ENCODE data around the gene RTP1.
"Not testable (repeated sequence)": the region's sequence is repeated elsewhere in the genome, so short reads cannot be mapped to it uniquely, and the experiment has no call there.

Gene RTP1

DNA sequence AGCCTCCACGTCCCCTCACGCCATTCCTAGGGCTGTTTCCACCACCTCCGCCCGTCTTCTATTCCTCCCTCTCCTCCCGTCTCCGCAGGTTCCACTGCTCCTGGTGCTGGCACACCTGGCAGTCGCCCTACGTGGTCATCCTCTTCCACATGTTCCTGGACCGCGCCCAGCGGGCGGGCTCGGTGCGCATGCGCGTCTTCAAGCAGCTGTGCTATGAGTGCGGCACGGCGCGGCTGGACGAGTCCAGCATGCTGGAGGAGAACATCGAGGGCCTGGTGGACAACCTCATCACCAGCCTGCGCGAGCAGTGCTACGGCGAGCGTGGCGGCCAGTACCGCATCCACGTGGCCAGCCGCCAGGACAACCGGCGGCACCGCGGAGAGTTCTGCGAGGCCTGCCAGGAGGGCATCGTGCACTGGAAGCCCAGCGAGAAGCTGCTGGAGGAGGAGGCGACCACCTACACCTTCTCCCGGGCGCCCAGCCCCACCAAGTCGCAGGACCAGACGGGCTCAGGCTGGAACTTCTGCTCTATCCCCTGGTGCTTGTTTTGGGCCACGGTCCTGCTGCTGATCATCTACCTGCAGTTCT is 2.3 kb downstream of the RTP1 start:
- not testable (repeated sequence) for DNase-seq

DNA sequence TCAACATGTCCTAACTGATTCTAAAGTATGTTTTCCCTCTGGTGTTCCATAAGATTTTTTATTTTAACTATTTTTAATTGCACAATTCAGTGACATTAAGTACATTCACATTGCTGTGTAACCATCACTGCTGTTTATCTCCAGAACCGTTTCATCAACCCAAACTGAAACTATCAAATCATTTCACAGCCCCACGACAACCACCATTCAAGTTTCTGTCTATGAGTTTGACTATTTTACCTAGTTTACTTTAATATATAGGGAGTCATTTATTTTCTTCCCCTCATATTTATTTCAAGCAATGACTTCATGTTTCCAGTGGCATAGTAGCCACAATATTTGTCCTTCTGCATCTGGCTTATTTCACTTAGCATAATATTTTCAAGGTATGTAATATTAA is 8.4 kb downstream of the RTP1 start:
- DNase-seq: no peak

DNA sequence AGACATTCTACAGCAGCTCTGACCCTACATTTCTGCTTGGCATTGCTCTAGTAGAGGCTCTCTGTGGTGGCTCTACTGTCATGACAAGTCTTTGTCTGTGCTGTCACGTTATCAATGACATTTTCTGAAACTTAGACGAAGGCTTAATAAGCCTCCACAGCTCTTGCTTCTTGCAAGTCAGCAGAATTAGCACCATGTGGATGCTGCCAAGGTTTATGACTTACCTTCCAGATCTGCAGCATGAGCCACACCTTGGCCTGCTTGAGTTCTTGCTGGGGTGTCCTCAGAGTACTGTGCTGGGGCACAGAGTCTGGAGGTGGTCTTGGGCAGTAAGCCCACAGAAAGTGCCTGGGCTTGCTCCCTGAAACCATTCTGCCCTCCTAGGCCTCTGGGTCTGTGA is 9.8 kb downstream of the RTP1 start:
- DNase-seq: no peak

- no peak for DNase-seq
These were observed 10.3 kb downstream of the RTP1 start for GRCh38 chr3:187207624-187208023.

DNA sequence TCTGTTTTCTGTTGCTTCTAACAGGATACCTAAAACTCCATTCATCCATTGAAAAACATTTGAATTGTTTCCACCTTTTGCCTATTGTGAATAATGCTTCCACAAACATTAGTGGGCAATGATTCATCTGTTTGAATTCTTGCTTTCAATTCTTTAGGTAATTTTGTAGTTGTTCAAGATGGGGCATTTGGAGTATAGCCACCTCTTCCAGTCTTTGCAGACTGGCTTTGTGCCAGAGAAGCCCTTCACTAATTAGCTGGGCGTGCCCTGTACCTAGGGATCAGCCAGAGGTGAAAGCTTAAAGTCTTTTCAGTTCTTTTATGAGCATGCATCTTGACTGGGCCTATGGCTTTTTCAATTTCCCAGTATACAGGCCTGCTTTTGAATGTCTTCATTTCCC is 10.9 kb downstream of the RTP1 start:
- DNase-seq: no peak

- no peak for DNase-seq
These were observed 12.2 kb downstream of the RTP1 start for GRCh38 chr3:187209491-187209890.

DNA sequence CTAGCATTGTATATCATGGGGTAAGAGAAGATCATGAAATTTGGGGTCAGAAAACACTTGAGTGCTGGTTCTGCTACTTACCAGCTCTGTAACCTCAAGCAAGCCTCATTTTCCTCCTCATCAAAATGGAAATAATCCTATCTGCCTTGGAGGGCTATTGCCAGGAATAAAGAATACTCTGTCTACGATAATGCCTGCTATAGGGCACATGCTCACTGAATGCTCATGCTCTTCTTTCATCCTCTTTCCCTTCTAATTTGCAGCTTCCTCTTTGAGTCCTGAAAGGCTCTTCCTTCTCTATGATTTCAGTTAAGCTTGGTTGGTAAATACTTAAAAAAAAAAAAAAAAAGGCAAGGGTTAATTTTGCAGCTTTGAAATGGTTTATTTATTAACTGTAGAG is 12.8 kb downstream of the RTP1 start:
- DNase-seq: no peak

DNA sequence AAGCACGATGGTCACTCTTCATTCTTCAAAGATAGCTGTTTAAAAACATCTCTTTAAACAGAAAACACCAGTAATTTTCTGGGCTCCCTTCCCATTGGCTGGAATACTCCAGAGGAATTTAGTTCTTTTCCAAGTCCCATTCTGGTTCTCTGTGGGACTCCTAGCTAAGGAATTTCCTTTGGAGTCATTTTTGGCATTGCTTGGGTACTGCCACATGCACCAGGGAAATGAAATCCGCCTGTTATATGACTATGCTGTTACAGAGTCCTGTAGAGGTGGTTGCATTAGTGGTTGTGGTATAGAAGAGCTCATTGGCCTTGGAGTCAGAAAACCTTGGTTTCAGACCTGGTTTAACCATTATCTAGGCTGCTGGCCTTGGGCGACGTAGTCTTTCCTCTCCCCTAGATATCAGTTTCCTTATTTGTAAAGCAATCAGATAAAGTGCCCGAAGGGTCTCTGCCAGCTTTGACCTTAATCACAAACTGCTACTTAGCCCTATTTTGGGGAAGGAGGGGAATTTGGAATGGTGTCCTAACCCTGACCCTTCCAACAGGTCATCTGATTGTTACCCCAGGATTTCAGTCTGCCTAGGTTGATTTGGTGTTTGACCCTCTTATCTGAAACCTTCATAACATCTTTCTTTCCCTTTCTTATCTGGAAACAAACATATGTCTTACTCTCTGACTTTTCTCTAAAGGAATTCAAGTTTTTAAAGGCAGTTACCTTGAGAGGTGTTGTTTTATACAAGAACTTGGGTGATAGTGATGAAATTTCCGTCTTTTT is 13.4 kb downstream of the RTP1 start:
- no peak for DNase-seq

GRCh38 chr3:187211532-187212195 is 14.4 kb downstream of the RTP1 start:
- no peak for DNase-seq

DNA sequence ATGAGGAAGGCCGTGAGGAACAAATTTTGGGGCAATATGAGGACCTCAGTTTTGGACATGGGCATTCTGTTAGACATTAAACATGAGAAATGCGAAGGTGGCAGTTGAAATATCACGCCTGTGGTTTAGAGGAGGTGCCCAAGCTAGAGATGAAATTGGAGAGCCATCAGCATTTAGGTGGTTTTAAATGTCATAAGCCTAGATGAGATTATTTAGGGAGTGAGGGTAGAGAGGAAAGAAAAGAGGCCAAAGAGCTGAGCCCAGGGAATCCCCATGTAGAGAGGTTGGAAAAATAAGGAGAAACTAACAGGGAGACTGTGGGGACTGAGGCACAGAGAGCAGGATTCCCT is 14.9 kb downstream of the RTP1 start:
- DNase-seq: no peak

DNA sequence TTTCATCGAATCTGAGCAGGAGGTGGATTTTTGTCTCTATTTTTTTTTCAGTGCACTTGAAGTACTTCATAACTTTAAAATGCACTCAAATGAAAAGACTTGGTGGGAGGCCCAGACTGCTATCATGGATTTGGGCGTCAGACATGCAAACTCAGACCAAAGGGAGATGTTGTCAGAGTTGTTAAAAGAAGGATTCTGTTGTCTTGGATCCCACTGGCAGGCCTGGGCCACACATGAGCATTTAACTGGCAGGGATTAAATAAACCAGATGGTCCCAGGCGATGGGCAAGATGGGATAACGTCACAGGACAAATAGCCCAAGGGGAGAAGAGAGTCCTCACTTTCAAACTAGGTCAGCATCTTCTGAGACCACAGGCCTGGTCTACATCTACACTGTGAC is 15.4 kb downstream of the RTP1 start:
- DNase-seq: no peak

DNA sequence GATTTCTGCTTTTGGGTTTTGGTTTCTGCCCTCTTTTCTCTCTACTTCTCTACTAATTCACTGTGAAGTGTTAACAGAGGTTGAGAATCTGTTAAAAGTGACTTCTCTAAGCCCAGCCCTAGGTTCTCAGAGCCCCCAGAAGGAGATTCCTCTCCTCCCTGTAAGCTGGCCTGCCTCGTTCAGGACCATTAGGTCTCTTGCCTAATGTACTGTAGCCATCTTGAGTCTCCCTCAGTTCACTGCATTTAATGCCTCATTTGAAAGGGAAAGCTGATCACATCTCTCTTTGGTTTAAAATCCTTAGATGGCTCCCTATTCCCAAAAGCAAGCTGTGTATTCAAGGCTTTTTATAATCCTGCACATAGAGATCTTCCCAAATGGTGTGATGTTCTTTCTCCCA is 16.3 kb downstream of the RTP1 start:
- DNase-seq: no peak

DNA sequence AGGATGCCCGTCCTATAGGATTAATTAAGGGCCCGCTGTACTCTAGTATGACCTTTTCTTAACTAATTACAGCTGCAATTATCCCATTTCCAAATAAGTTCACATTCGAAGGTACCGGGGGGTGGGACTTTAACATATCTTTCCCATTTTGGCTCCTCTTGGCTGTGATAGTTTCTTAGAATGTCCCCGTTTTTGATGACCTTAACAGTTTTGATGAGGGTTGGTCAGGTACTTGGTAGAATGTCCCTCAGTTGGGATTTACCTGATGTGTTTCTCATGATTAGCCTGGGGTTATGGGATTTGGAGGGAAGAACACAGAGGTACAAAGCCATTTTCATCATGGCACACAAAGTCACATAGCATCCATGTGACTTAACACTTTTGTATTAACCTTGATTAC is 18.2 kb downstream of the RTP1 start:
- DNase-seq: no peak

DNA sequence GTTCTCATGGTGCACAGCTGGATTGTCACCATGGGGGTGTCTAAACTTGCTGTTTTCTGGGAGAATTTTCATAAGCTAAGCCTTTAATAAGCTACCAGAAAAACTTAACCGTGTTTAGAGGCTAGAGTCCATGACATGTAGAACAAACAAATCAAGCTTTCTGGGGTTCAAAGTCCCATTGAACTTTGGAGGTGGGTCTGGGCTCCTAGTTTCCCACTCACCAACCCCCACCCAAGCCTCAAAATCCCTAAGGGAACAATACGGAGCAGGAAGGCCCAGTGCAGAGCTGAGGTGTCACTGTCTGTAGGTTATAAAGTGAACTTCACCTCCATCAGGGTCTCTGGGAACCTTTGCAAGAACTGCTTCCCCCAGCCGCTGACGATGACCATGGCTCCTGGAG is 25.5 kb downstream of the RTP1 start:
- DNase-seq: no peak

DNA sequence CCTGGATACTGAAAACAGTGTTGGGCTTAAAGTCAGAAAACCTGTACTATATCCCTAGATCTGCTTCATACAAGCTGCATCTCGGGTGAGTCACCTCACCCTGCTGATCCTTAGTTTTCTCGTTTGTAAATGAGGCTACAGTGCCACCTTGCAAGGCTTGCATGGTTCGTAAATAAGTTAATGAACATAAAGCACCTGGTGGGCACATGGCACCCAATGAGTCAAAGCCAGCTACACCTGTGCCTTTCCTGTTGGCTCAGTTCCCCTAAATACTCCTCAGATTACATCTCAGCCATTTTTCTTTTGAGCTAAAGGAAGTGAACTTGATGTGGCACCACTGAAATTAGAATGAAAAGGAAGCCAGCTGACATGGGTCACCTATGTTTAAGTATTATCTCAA is 26.5 kb downstream of the RTP1 start:
- no peak for DNase-seq

DNA sequence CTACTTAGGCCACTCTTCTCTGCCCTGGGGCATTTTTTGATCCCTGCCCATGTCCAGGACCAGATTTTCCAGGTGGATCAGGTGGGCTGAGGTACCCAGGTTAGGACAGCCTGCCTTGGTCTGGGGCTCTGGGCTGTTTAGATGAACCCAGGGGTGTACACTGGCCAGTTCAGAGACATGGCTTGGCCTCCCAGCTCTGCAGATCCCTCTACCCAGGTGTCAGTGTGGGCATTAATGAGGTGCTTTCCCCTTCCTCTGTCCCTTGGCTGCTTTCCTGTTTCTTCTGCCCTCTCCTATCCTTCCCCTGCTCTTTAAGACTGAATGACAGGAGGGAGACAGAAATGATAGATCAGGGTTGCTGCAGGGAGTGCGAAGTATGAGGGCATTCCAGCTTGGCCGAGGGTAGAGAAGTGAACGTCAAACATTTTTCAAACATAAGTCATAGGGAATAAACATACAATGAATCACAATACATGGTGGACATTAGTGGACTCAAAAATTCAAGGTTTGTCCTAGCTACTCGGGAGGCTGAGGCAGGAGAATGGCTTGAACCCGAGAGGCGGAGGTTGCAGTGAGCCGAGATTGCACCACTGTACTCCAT is 30.5 kb downstream of the RTP1 start:
- no peak for DNase-seq

DNA sequence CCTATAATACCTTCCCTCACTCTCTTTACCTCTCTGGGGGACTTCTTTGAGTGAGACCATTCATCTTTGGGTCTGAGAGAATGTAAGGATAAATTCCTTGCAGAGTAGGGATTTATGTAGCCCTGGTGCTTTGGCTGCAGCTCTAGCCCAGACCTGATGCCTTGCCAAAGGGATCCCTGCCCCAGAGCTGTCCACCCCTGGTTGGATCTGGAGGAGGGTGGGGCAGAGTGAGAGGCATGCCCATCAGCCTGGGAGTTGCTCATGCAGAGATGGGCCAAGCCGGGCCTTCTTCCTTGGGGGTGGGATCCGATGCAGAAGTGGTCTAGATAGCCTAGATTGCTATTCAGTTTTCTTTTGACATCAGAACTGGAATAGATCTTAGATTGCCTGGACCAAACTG is 31.5 kb downstream of the RTP1 start:
- DNase-seq: no peak

GRCh38 chr3:187230011-187230410 is 32.7 kb downstream of the RTP1 start:
- no peak for DNase-seq

DNA sequence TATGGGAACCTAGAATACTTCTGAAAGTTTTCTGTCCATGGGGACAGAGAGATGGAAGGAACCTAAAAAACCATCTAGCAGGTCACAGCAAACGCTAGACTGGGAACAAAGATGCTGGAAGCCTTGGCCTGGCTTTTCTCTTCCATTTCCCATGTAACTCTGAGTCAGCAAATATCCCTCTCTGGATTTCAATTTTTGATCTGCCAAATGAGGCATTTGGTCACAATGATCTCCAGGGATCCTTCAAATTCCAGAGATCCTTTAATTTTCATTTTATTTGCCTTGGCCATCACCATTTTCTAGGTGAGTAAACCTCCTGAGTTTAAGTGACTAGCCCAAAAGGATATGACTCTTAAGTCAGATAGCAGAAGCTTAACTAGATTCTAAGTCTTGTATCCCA is 39.7 kb downstream of the RTP1 start:
- DNase-seq: no peak

GRCh38 chr3:187237741-187238140 is 40.5 kb downstream of the RTP1 start:
- DNase-seq: no peak

GRCh38 chr3:187238239-187238638 is 41.0 kb downstream of the RTP1 start:
- DNase-seq: no peak

- DNase-seq: not testable (repeated sequence)
These were observed 41.5 kb downstream of the RTP1 start for GRCh38 chr3:187238835-187239234.

DNA sequence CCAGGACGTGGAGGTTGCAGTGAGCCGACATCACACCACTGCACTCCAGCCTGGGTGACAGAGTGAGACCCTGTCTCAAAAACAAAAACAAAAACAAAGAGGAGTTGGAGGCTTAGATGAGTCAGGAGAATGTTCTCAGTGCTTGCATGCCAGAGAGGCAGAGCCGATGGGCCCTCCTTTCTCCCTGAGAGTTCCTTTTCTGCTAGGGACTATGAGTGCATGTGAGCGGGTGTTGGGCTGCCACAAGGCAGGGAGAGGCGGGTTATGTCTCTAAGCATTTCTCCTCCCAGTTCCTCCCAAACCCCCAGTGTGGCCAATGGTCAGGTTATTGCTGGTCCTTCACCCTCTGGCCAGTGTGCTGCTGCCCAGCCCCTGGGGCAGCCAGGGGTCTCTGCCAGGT is 45.1 kb downstream of the RTP1 start:
- no peak for DNase-seq

DNA sequence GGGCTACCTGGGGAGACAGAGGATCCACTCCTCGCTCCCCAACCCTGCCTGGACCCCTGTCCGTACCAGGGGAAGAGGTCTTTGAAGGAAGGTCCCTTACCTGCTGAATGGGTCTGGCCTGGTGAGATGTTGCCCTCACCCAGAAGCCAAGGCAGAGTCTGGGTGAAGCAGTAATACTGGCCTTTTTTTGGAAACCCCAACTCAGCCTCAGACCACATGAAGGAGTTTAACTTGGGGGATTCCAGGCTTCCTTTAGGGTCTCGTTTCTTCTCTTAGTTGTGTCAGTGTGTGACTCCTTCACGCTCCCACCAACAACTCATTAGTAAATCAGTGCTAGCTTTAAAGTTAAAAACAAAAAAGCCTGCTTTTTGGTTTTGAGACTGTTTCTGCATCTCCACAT is 45.6 kb downstream of the RTP1 start:
- no peak for DNase-seq

All from effector CD4-positive, alpha-beta T cell (primary cell).